ENCODE results near the gene GAD2. TPM values are rescaled to one million over a fixed set of nuclear protein-coding genes. Genes with fewer than 3 reads are reported as not detected.

The GAD2 gene
- total and polyA plus RNA-seq, 10 donors, result not detected

- H3K9me3 ChIP-seq, result no peaks in the 10 kb centered on the region
- no peak for DNase-seq
- 90 to 96% (median 91%) methylated on average over 5 of the region's 5 CpGs for WGBS, 5 donors
- H3K4me1 ChIP-seq, result no peaks in the 10 kb centered on the region
- H3K27ac ChIP-seq, result no peak overlapping the region
- peaks cover 0 to 52% (median 0%) of the 10 kb centered on the region in 7 donors for H3K27me3 ChIP-seq (replicated peaks in 1 of 7)
- H3K4me3 ChIP-seq, result no peak overlapping the region
- no peaks in the 10 kb centered on the region for H3K36me3 ChIP-seq
- no peak for TF ChIP-seq POLR2AphosphoS5 (IDR thresholded peaks at IDR 0.05)
- no peak for TF ChIP-seq CTCF (IDR thresholded peaks at IDR 0.05 in 8 of 11, conservative IDR thresholded peaks at IDR 0.05 in 3 of 11)
- TF ChIP-seq POLR2A (IDR thresholded peaks at IDR 0.05), result no peak
- intact Hi-C loops (cut with DNase I; ENCODE audit: low total_unique reads), result no loop called here
Measured at GRCh38 chr10:26232174-26232573, 15.6 kb downstream of the GAD2 start.

- Histone ChIP-seq H3K4me1 (no peaks in the 10 kb centered on the region), H3K36me3 (no peaks in the 10 kb centered on the region), H3K4me3 (no peak overlapping the region), H3K27ac (no peak overlapping the region), H3K9me3 (no peaks in the 10 kb centered on the region), H3K27me3 (replicated peaks in 1 of 7) (peaks cover 0 to 41% (median 0%) of the 10 kb centered on the region in 7 donors)
- DNase-seq, result no peak
- WGBS, 5 donors, result 86 to 93% (median 92%) methylated on average over 6 of the region's 6 CpGs
- intact Hi-C loops (cut with DNase I; ENCODE audit: low total_unique reads), result no loop called here
- TF ChIP-seq POLR2AphosphoS5 (IDR thresholded peaks at IDR 0.05) (no peak), POLR2A (IDR thresholded peaks at IDR 0.05) (no peak), CTCF (IDR thresholded peaks at IDR 0.05 in 8 of 11, conservative IDR thresholded peaks at IDR 0.05 in 3 of 11) (no peak)
Measured at GRCh38 chr10:26235761-26236160, 19.2 kb downstream of the GAD2 start.

- Histone ChIP-seq H3K4me3 (no peak overlapping the region), H3K9me3 (no peaks in the 10 kb centered on the region), H3K36me3 (no peaks in the 10 kb centered on the region), H3K27me3 (replicated peaks in 1 of 7) (peaks cover 0 to 54% (median 0%) of the 10 kb centered on the region in 7 donors), H3K27ac (no peak overlapping the region), H3K4me1 (no peaks in the 10 kb centered on the region)
- intact Hi-C loops (cut with DNase I; ENCODE audit: low total_unique reads), result no loop called here
- WGBS, 5 donors, result 42 to 71% (median 43%) methylated on average over 2 of the region's 2 CpGs
- DNase-seq, result no peak
- TF ChIP-seq CTCF (IDR thresholded peaks at IDR 0.05 in 8 of 11, conservative IDR thresholded peaks at IDR 0.05 in 3 of 11) (no peak), POLR2AphosphoS5 (IDR thresholded peaks at IDR 0.05) (no peak)
Measured at GRCh38 chr10:26238378-26238777, 21.8 kb downstream of the GAD2 start.

- intact Hi-C loops (cut with DNase I; ENCODE audit: low total_unique reads), result no loop called here
- Histone ChIP-seq H3K27ac (no peak overlapping the region), H3K4me1 (no peaks in the 10 kb centered on the region), H3K4me3 (no peak overlapping the region), H3K9me3 (no peaks in the 10 kb centered on the region), H3K27me3 (replicated peaks in 1 of 7) (peaks cover 0 to 39% (median 0%) of the 10 kb centered on the region in 7 donors), H3K36me3 (no peaks in the 10 kb centered on the region)
- WGBS, 5 donors, result 30 to 41% (median 32%) methylated on average over 5 of the region's 5 CpGs
- no peak for DNase-seq
- TF ChIP-seq POLR2AphosphoS5 (IDR thresholded peaks at IDR 0.05), result no peak
- TF ChIP-seq CTCF (IDR thresholded peaks at IDR 0.05 in 8 of 11, conservative IDR thresholded peaks at IDR 0.05 in 3 of 11), result no peak
- no peak for TF ChIP-seq POLR2A (IDR thresholded peaks at IDR 0.05)
Measured at GRCh38 chr10:26242706-26243350, 26.3 kb downstream of the GAD2 start.
